H1 (cell line): ENCODE data around the gene FAM81B. TPM values are rescaled to one million over a fixed set of nuclear protein-coding genes. Genes with fewer than 3 reads are reported as not detected.

ENCODE experiments used
- CTCF ChIA-PET: fragments of 300-600 bp; sonication (Branson Sonifier 250); formaldehyde crosslinking; loops from one replicate; lab custom pipeline; 2021; ENCODE audit not compliant: partially characterized antibody; lab: Charles Lee
- POLR2A ChIA-PET: fragments of 300-600 bp; sonication (Branson Sonifier 250); formaldehyde crosslinking; loops from one replicate; lab custom pipeline; 2021; ENCODE audit warnings: inconsistent platforms; ENCODE audit not compliant: partially characterized antibody; lab: Charles Lee
- DNase-seq, 2 experiments: peaks; one replicate each; pipeline versions ENCODE4 v3.0.0 to v3.0.0-alpha.2; 2010 to 2022; ENCODE audit warnings: low spot score in 2 of 2, low read depth in 1 of 2, mixed read lengths in 1 of 2
- FAIRE-seq: peaks from 2 replicates; lab custom pipeline; 2011; peaks lifted over from hg19 to GRCh38; lab: Jason Lieb, UNC
- H2AFZ ChIP-seq: 2 replicates; pipeline ENCODE4 v1.8.1; 2012; ENCODE audit warnings: low read length, inconsistent platforms
- H2AK5ac ChIP-seq: 2 replicates; pipeline ENCODE4 v1.6.1; 2013; ENCODE audit warnings: low read depth, low read length
- H2BK120ac ChIP-seq: replicated peaks from 2 replicates; pipeline ENCODE3; 2013; ENCODE audit warnings: low read depth, low read length, inconsistent platforms
- H2BK12ac ChIP-seq: 2 replicates; pipeline ENCODE4 v1.6.1; 2013; ENCODE audit warnings: low read depth, low read length
- H2BK15ac ChIP-seq: 2 replicates; pipeline ENCODE4 v1.6.1; 2013; ENCODE audit warnings: low read length
- H2BK20ac ChIP-seq: 2 replicates; pipeline ENCODE4 v1.6.1; 2013; ENCODE audit warnings: low read length
- H2BK5ac ChIP-seq: 2 replicates; pipeline ENCODE4 v1.6.1; 2013; ENCODE audit warnings: low read depth, low read length
- H3K14ac ChIP-seq: 2 replicates; pipeline ENCODE4 v1.6.1; 2013; ENCODE audit warnings: inconsistent platforms; ENCODE audit not compliant: insufficient read length
- H3K18ac ChIP-seq: 2 replicates; pipeline ENCODE4 v1.6.1; 2013; ENCODE audit warnings: low read length; ENCODE audit errors: extremely low read depth
- H3K23ac ChIP-seq: 2 replicates; pipeline ENCODE4 v1.6.1; 2013; ENCODE audit warnings: inconsistent platforms; ENCODE audit not compliant: insufficient read length
- H3K23me2 ChIP-seq: 2 replicates; pipeline ENCODE4 v1.6.1; 2013; ENCODE audit warnings: low read depth, low read length
- H3K27ac ChIP-seq: 2 replicates; pipeline ENCODE4 v1.6.1; 2011; ENCODE audit warnings: low read depth, low read length, inconsistent platforms
- H3K27me3 ChIP-seq, 4 experiments: replicated peaks in 1 of 4; 1 replicate in 1 of 4; 2 replicates in 3 of 4; pipeline versions ENCODE4 v1.6.1 to v1.8.1; 2011 to 2013; ENCODE audit warnings: low read length in 3 of 4, mild to moderate bottlenecking in 3 of 4, inconsistent platforms in 2 of 4, mixed read lengths in 2 of 4, moderate library complexity in 1 of 4; ENCODE audit not compliant: control insufficient read depth in 3 of 4, insufficient read depth in 3 of 4; ENCODE audit errors: extremely low read depth in 1 of 4
- H3K36me3 ChIP-seq, 4 experiments: 2 replicates each; pipeline versions ENCODE4 v1.6.1 to v1.8.1; 2011 to 2013; ENCODE audit warnings: mild to moderate bottlenecking in 4 of 4, low read length in 3 of 4, moderate library complexity in 2 of 4, control low read depth in 1 of 4, inconsistent platforms in 1 of 4; ENCODE audit not compliant: insufficient read depth in 4 of 4, control insufficient read depth in 2 of 4
- H3K4ac ChIP-seq: replicated peaks from 2 replicates; pipeline ENCODE3; 2013; ENCODE audit warnings: low read length, low read depth, mixed read lengths, inconsistent platforms; ENCODE audit not compliant: insufficient read length
- H3K4me1 ChIP-seq, 4 experiments: replicated peaks in 1 of 4; 1 replicate in 1 of 4; 2 replicates in 3 of 4; pipeline versions ENCODE4 v1.6.1 to v1.8.1; 2011 to 2013; ENCODE audit warnings: low read length in 3 of 4, inconsistent platforms in 2 of 4, mixed read lengths in 1 of 4; ENCODE audit not compliant: insufficient read depth in 4 of 4, control insufficient read depth in 3 of 4
- H3K4me2 ChIP-seq, 2 experiments: 2 replicates each; pipeline versions ENCODE4 v1.6.1 to v1.8.1; 2011 to 2013; ENCODE audit warnings: low read depth in 2 of 2, low read length in 2 of 2, control low read depth in 1 of 2, inconsistent platforms in 1 of 2, mild to moderate bottlenecking in 1 of 2; ENCODE audit not compliant: insufficient read depth in 1 of 2
- H3K4me3 ChIP-seq, 4 experiments: fragments of 200-600, 300-600 bp in 1 of 4; sonication (generic), shearing (Covaris generic), sonication (Bioruptor Twin) in 1 of 4; 2 replicates each; pipeline versions ENCODE4 v1.5.1 to v1.8.1; 2011 to 2016; ENCODE audit warnings: low read length in 4 of 4, low read depth in 3 of 4, control low read depth in 2 of 4, inconsistent platforms in 2 of 4, mild to moderate bottlenecking in 2 of 4, mixed read lengths in 1 of 4, moderate library complexity in 1 of 4; ENCODE audit not compliant: insufficient read depth in 2 of 4; ENCODE audit errors: extremely low read depth in 1 of 4
- H3K56ac ChIP-seq: replicated peaks from 2 replicates; pipeline ENCODE3; 2013; ENCODE audit warnings: low read depth, mild to moderate bottlenecking, mixed read lengths, low read length, inconsistent platforms; ENCODE audit not compliant: insufficient read length
- H3K79me1 ChIP-seq: 2 replicates; pipeline ENCODE4 v1.6.1; 2013; ENCODE audit warnings: low read depth, low read length, control low read depth
- H3K79me2 ChIP-seq, 2 experiments: 2 replicates each; pipeline versions ENCODE4 v1.6.1 to v1.8.1; 2012 to 2013; ENCODE audit warnings: low read length in 2 of 2, mild to moderate bottlenecking in 2 of 2, inconsistent platforms in 1 of 2; ENCODE audit not compliant: insufficient read depth in 2 of 2, control insufficient read depth in 1 of 2
- H3K9ac ChIP-seq, 4 experiments: replicated peaks in 1 of 4; 1 replicate in 1 of 4; 2 replicates in 3 of 4; pipeline versions ENCODE4 v1.6.1 to v1.8.1; 2011 to 2013; ENCODE audit warnings: low read depth in 3 of 4, low read length in 3 of 4, control low read depth in 2 of 4, mild to moderate bottlenecking in 2 of 4, moderate library complexity in 2 of 4, inconsistent platforms in 1 of 4; ENCODE audit errors: extremely low read depth in 1 of 4
- H3K9me3 ChIP-seq, 2 experiments: 2 replicates each; pipeline versions ENCODE4 v1.6.1 to v1.8.1; 2012 to 2013; ENCODE audit warnings: mild to moderate bottlenecking in 2 of 2, moderate library complexity in 2 of 2, control low read depth in 1 of 2, inconsistent platforms in 1 of 2, low read depth in 1 of 2, low read length in 1 of 2, mixed read lengths in 1 of 2; ENCODE audit not compliant: insufficient read depth in 2 of 2
- H4K20me1 ChIP-seq, 2 experiments: replicated peaks in 1 of 2; 2 replicates each; pipeline versions ENCODE3 to v1.8.1; 2011 to 2013; ENCODE audit warnings: inconsistent platforms in 2 of 2, low read length in 2 of 2, mild to moderate bottlenecking in 1 of 2; ENCODE audit not compliant: insufficient read depth in 2 of 2, control insufficient read depth in 1 of 2
- H4K5ac ChIP-seq: 2 replicates; pipeline ENCODE4 v1.6.1; 2013; ENCODE audit warnings: low read length, low read depth, mixed read lengths, inconsistent platforms; ENCODE audit not compliant: insufficient read length
- H4K8ac ChIP-seq: 2 replicates; pipeline ENCODE4 v1.8.0; 2013; ENCODE audit warnings: mild to moderate bottlenecking, moderate library complexity, low read length, inconsistent platforms; ENCODE audit not compliant: insufficient read depth; ENCODE audit errors: extremely low read depth
- H4K91ac ChIP-seq: replicated peaks from 2 replicates; pipeline ENCODE3; 2013; ENCODE audit warnings: low read length, mixed read lengths, inconsistent platforms; ENCODE audit not compliant: insufficient read length
- BRCA1 ChIP-seq: IDR thresholded peaks from 2 replicates; pipeline ENCODE4 v1.6.1; 2012; ENCODE audit warnings: low read depth, low read length, improper control_type of control experiment
- PHF8 ChIP-seq: fragments of 200-600 bp; sonication (generic); conservative IDR thresholded peaks from 2 replicates; pipeline ENCODE4 v1.7.1; 2012; ENCODE audit warnings: low read depth, mild to moderate bottlenecking, inconsistent platforms, low read length, moderate library complexity
- SIN3A ChIP-seq, 2 experiments: IDR thresholded peaks in 1 of 2; conservative IDR thresholded peaks in 1 of 2; 2 replicates each; pipeline ENCODE4 v1.6.1; 2011 to 2012; ENCODE audit warnings: low read length in 2 of 2, improper control_type of control experiment in 1 of 2, low read depth in 1 of 2, mild to moderate bottlenecking in 1 of 2
- SIX5 ChIP-seq: IDR thresholded peaks from 2 replicates; pipeline ENCODE4 v1.6.1; 2011; ENCODE audit warnings: mild to moderate bottlenecking, low read depth, low read length
- TBP ChIP-seq: IDR thresholded peaks from 2 replicates; pipeline ENCODE4 v1.6.1; 2011; ENCODE audit warnings: low read depth, low read length, improper control_type of control experiment
- WGBS, 2 experiments: shearing (Covaris generic) in 1 of 2; methylation state at CpG; one replicate each; pipeline versions ENCODE4 v1.1.6 to v1.1.7; 2013 to 2015; ENCODE audit warnings: low lambda C conversion rate in 2 of 2, mixed read lengths in 2 of 2, inconsistent platforms in 1 of 2, low coverage in 1 of 2, missing lambda C conversion rate in 1 of 2; ENCODE audit not compliant: insufficient replicate concordance in 2 of 2, insufficient coverage in 1 of 2, insufficient read length in 1 of 2; ENCODE audit errors: extremely low coverage in 1 of 2, missing lambda C conversion rate in 1 of 2; 5-methylcytosine and 5-hydroxymethylcytosine counted together
- polyA plus RNA-seq, 7 experiments: library from polyadenylated mRNA; depleted of rRNA in 3 of 7; stranded (reverse) in 5 of 7; unstranded in 2 of 7; fragments of >200 nt in 5 of 7; fragments of 200-250 nt in 2 of 7; gene quantifications; 1 replicate in 5 of 7; 2 replicates in 1 of 7; 4 replicates in 1 of 7; pipeline versions ENCODE4 v1.2.1 to v1.2.3, GENCODE V29; 2011 to 2013; ENCODE audit warnings: missing spikeins in 2 of 7, mixed read lengths in 2 of 7
- total RNA-seq: library from RNA; stranded (reverse); fragmentation: NEBNext Ultra II Directional; extraction: Animal tissue kit (Norgen Biotek cat#: 25700); gene quantifications from 2 replicates; pipeline ENCODE4 v1.2.1, GENCODE V29; 2021
- TF ChIP-seq, protein P1 (sequence below): IDR thresholded peaks from 2 replicates; pipeline ENCODE4 v1.6.1; 2012; ENCODE audit warnings: inconsistent platforms

FAM81B gene
- total and polyA plus RNA-seq, 2 of the 8 experiments (the other 6 are each of a cell fraction or from before 2014, with no cell fraction given), result not detected

- Histone ChIP-seq H2AFZ (no peak overlapping the region), H3K27ac (no peak overlapping the region), H3K56ac (no peak overlapping the region), H4K8ac (no peak overlapping the region; the same call in 1 of the 2 replicates), H3K23me2 (no peaks in the 10 kb centered on the region), H4K5ac (no peak overlapping the region), H2BK120ac (no peak overlapping the region), H3K23ac (no peak overlapping the region), H3K79me1 (no peaks in the 10 kb centered on the region), H3K9me3 (no peaks in the 10 kb centered on the region), H3K9ac (no peak overlapping the region; a peak in 1 of 7 replicates), H2BK5ac (no peak overlapping the region), H3K79me2 (no peaks in the 10 kb centered on the region), H2BK12ac (no peak overlapping the region), H3K14ac (no peak overlapping the region), H2AK5ac (no peak overlapping the region), H4K91ac (no peak overlapping the region), H3K27me3 (no peaks in the 10 kb centered on the region), H4K20me1 (no peaks in the 10 kb centered on the region), H3K4ac (no peak overlapping the region), H3K36me3 (peaks cover 0 to 57% (median 14%) of the 10 kb centered on the region in 4 experiments; a peak in 7 of 8 replicates), H2BK20ac (no peak overlapping the region), H3K4me1 (peaks cover 0 to 9% (median 6%) of the 10 kb centered on the region in 4 experiments; a peak in 3 of 7 replicates), H2BK15ac (no peak overlapping the region), H3K18ac (no peak overlapping the region), H3K4me2 (no peak overlapping the region; a peak in 1 of 4 replicates), H3K4me3 (no peak overlapping the region)
- no peak for FAIRE-seq
- WGBS, 2 experiments, result 75% methylated on average over 2 of the region's 2 CpGs; no CpG with 5 or more reads in 1 of the 2 experiments
- no peak for DNase-seq
- TF ChIP-seq TBP, result no peak
- no peak for TF ChIP-seq PHF8
- TF ChIP-seq BRCA1, result no peak
- no peak for TF ChIP-seq SIN3A (conservative IDR thresholded peaks at IDR 0.05 in 1 of 2, IDR thresholded peaks at IDR 0.05 in 1 of 2; ENCODE audit: low read depth in 1 of 2, low read length in 2 of 2)
- no peak for TF ChIP-seq SIX5
- TF ChIP-seq, protein P1, sequence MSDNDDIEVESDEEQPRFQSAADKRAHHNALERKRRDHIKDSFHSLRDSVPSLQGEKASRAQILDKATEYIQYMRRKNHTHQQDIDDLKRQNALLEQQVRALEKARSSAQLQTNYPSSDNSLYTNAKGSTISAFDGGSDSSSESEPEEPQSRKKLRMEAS, result no peak
- CTCF ChIA-PET, result interaction anchor here (0.9 to 1.0 kb wide), 2 partner anchors 13 to 78 kb away, joined by 3 read pairs; no protein-coding TSS in a partner anchor
- POLR2A ChIA-PET, result no interaction called here
Observed at GRCh38 chr5:95486191-95486590, 95.0 kb downstream of the FAM81B start.
